Fibroblast of lung (primary cell): ENCODE results near the gene WSCD2.

ENCODE experiments used
- EZH2 ChIP-seq: IDR thresholded peaks from 2 replicates; pipeline ENCODE4 v1.5.1; 2012; ENCODE audit warnings: low read length, control low read depth, mild to moderate bottlenecking; ENCODE audit errors: missing control alignments
- TF ChIP-seq, protein P1 (sequence below), 2 donors: IDR thresholded peaks in 1 of 2; conservative IDR thresholded peaks in 1 of 2; 1 replicate in 1 of 2; 2 replicates in 1 of 2; pipeline ENCODE4 v1.5.1; 2011 to 2012; ENCODE audit warnings: low read length in 2 of 2, control low read depth in 1 of 2, inconsistent platforms in 1 of 2, low read depth in 1 of 2, mild to moderate bottlenecking in 1 of 2

DNA sequence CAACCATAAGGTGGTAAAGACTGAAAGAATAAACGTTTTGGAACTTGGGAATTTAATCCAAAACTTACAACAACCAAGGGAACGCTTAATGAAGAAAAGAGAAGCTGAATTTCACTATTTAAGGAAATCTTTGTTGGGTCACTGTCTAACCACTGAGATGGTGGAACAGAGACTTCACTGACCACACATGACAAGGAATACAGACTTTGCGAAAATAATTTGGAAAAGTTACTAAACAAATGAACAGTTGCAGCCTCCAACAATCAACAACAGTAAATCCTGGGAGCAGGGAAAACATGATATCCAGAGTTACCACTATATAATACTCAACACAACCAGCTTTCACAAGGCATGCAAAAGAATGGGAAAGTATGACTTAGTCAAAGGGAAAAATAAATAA is 131.0 kb downstream of the WSCD2 start:
- TF ChIP-seq, protein P1, sequence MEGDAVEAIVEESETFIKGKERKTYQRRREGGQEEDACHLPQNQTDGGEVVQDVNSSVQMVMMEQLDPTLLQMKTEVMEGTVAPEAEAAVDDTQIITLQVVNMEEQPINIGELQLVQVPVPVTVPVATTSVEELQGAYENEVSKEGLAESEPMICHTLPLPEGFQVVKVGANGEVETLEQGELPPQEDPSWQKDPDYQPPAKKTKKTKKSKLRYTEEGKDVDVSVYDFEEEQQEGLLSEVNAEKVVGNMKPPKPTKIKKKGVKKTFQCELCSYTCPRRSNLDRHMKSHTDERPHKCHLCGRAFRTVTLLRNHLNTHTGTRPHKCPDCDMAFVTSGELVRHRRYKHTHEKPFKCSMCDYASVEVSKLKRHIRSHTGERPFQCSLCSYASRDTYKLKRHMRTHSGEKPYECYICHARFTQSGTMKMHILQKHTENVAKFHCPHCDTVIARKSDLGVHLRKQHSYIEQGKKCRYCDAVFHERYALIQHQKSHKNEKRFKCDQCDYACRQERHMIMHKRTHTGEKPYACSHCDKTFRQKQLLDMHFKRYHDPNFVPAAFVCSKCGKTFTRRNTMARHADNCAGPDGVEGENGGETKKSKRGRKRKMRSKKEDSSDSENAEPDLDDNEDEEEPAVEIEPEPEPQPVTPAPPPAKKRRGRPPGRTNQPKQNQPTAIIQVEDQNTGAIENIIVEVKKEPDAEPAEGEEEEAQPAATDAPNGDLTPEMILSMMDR (conservative IDR thresholded peaks at IDR 0.05 in 1 of 2, IDR thresholded peaks at IDR 0.05 in 1 of 2; ENCODE audit: low read depth in 1 of 2, low read length in 2 of 2), result no peak
- no peak for TF ChIP-seq EZH2
